ENCODE measurements around the gene TYW3. TPM values are rescaled to one million over a fixed set of nuclear protein-coding genes. Genes with fewer than 3 reads are reported as not detected.
A peak's percentile ranks its signal among the peaks of the same experiment; 100 is the strongest.

TYW3 gene
- total RNA-seq (10 to 100 TPM in 8 of 9 donors, 1 to 10 TPM in 1; 9.7 to 27.7 (median 20.3) TPM), polyA plus RNA-seq (10 to 100 TPM; 29.2 to 50.2 (median 43.1) TPM)
- long read RNA-seq, donor 1, transcript TYW3-201 (6 exons, 3,430 nt): major isoform, 9 of 11 reads
- long read RNA-seq, donor 1, partial matches to known transcripts: 0 of 11 reads
- long read RNA-seq, donor 1, other reads (novel, unspliced or antisense): 0 of 11 reads
- long read RNA-seq, donor 2, transcript TYW3-201 (6 exons, 3,430 nt): major isoform, 7 of 7 reads
- long read RNA-seq, donor 2, partial matches to known transcripts: 0 of 7 reads
- long read RNA-seq, donor 2, other reads (novel, unspliced or antisense): 0 of 7 reads
- long read RNA-seq, donor 3, transcript TYW3-201 (6 exons, 3,430 nt): major isoform, 10 of 11 reads
- long read RNA-seq, donor 3, partial matches to known transcripts: 0 of 11 reads
- long read RNA-seq, donor 3, other reads (novel, unspliced or antisense): 0 of 11 reads
- long read RNA-seq, donor 4, transcript TYW3-201 (6 exons, 3,430 nt): major isoform, 6 of 11 reads
- long read RNA-seq, donor 4, partial matches to known transcripts: 5 of 11 reads
- long read RNA-seq, donor 4, other reads (novel, unspliced or antisense): 0 of 11 reads
- long read RNA-seq, donor 5, transcript TYW3-201 (6 exons, 3,430 nt): major isoform, 20 of 26 reads
- long read RNA-seq, donor 5, partial matches to known transcripts: 0 of 26 reads
- long read RNA-seq, donor 5, other reads (novel, unspliced or antisense): 5 of 26 reads
- long read RNA-seq, donor 6, partial matches to known transcripts: 10 of 15 reads
- long read RNA-seq, donor 6, other reads (novel, unspliced or antisense): 2 of 15 reads
- long read RNA-seq, donor 7, transcript TYW3-201 (6 exons, 3,430 nt): major isoform, 5 of 5 reads
- long read RNA-seq, donor 7, partial matches to known transcripts: 0 of 5 reads
- long read RNA-seq, donor 7, other reads (novel, unspliced or antisense): 0 of 5 reads
- long read RNA-seq, donor 8, transcript TYW3-201 (6 exons, 3,430 nt): major isoform, 13 of 14 reads
- long read RNA-seq, donor 8, partial matches to known transcripts: 0 of 14 reads
- long read RNA-seq, donor 8, other reads (novel, unspliced or antisense): 0 of 14 reads
- long read RNA-seq, donor 9, partial matches to known transcripts: 0 of 5 reads
- long read RNA-seq, donor 9, other reads (novel, unspliced or antisense): 0 of 5 reads
- long read RNA-seq, donor 10, partial matches to known transcripts: 0 of 4 reads
- long read RNA-seq, donor 10, other reads (novel, unspliced or antisense): 0 of 4 reads

- DNase-seq: peak; percentile 88 to 96 (median 93)
- Histone ChIP-seq H3K4me1 (replicated peaks in 1 of 2) (peaks cover 19 to 26% of the 10 kb centered on the region in 2 donors), H3K4me3 (peak within 1 kb of the TSS; percentile 30 to 76 (median 66)), H3K36me3 (replicated peaks in 1 of 2) (peaks cover 0 to 13% of the 10 kb centered on the region in 2 donors), H3K9me3 (replicated peaks in 1 of 3) (no peaks in the 10 kb centered on the region), H3K27me3 (no peaks in the 10 kb centered on the region), H3K27ac (peak within 1 kb of the TSS in 4 of 5 donors; percentile 74 to 94 (median 88))
- TF ChIP-seq POLR2A (IDR thresholded peaks at IDR 0.05) (peak; percentile 42 to 69), CTCF (IDR thresholded peaks at IDR 0.05) (no peak)
- 0 to 1% (median 0%) methylated on average over 16 to 30 of the region's 30 CpGs for WGBS, 4 donors
- intact Hi-C loops (cut with DNase I): no loop called here
Observed at GRCh38 chr1:74732960-74733603, at the start of gene TYW3, which contains the start of gene CRYZ. TSS of gene TYW3 (plus strand) at chr1:74733152. CDS start at chr1:74733245, 93 bp downstream. TSS of gene CRYZ (minus strand) at chr1:74733050. CDS start at chr1:74724821, 8,229 bp downstream.

- Histone ChIP-seq H3K27ac (no peak overlapping the region), H3K4me1 (replicated peaks in 1 of 2) (no peaks in the 10 kb centered on the region), H3K4me3 (no peak overlapping the region), H3K27me3 (no peaks in the 10 kb centered on the region), H3K9me3 (replicated peaks in 1 of 3) (no peaks in the 10 kb centered on the region), H3K36me3 (replicated peaks in 1 of 2) (no peaks in the 10 kb centered on the region)
- DNase-seq: no peak
- TF ChIP-seq POLR2A (IDR thresholded peaks at IDR 0.05): no peak
- TF ChIP-seq CTCF (IDR thresholded peaks at IDR 0.05): no peak
- intact Hi-C loops (cut with DNase I): no loop called here
Observed at GRCh38 chr1:74683656-74684055, 49.3 kb upstream of the TYW3 start.

GRCh38 chr1:74684301-74684700 lies 48.7 kb upstream of the TYW3 start:
- no peaks in the 10 kb centered on the region for H3K27me3 ChIP-seq
- no peak overlapping the region for H3K27ac ChIP-seq
- 87 to 96% (median 90%) methylated on average over 2 of the region's 2 CpGs for WGBS, 4 donors
- intact Hi-C loops (cut with DNase I): no loop called here
- H3K9me3 ChIP-seq (replicated peaks in 1 of 3): no peaks in the 10 kb centered on the region
- no peak overlapping the region for H3K4me3 ChIP-seq
- no peaks in the 10 kb centered on the region for H3K36me3 ChIP-seq (replicated peaks in 1 of 2)
- DNase-seq: no peak
- H3K4me1 ChIP-seq (replicated peaks in 1 of 2): no peaks in the 10 kb centered on the region
- no peak for TF ChIP-seq CTCF (IDR thresholded peaks at IDR 0.05)
- TF ChIP-seq POLR2A (IDR thresholded peaks at IDR 0.05): no peak
